Spleen (tissue), 7 donors: Measurements from ENCODE around the gene DNAJC16.

Experiments
- CTCF ChIP-seq, 11 experiments: fragments of 200-600 bp in 7 of 11; fragments of 450-650 bp in 4 of 11; sonication (generic) in 4 of 11; IDR thresholded peaks in 8 of 11; conservative IDR thresholded peaks in 3 of 11; 1 replicate in 7 of 11; 2 replicates in 4 of 11; pipeline versions ENCODE4 v1.4.0 to v1.8.0; 2016 to 2021; ENCODE audit warnings: antibody characterized with exemption in 11 of 11, inconsistent platforms in 4 of 11, mild to moderate bottlenecking in 1 of 11
- POLR2A ChIP-seq, 3 donors: fragments of 450-650 bp; IDR thresholded peaks; one replicate each; pipeline ENCODE4 v1.5.1; 2017; ENCODE audit warnings: antibody characterized with exemption in 3 of 3, mild to moderate bottlenecking in 1 of 3
- POLR2AphosphoS5 ChIP-seq, 3 donors: sonication (generic); formaldehyde crosslinking; IDR thresholded peaks; one replicate each; pipeline ENCODE4 v1.5.1; 2017; ENCODE audit warnings: antibody characterized with exemption in 3 of 3
- donor health status: DM: no; HTN: no; CAD: no; lungs with moderate emphysema.
- donor health status: DM: no; HTN: no; CAD: no.
- donor health status: DM: no; HTN: no; CAD: no.

GRCh38 chr1:15618077-15618654, 91.5 kb downstream of the DNAJC16 start:
- TF ChIP-seq POLR2A (IDR thresholded peaks at IDR 0.05) (no peak), CTCF (IDR thresholded peaks at IDR 0.05 in 8 of 11, conservative IDR thresholded peaks at IDR 0.05 in 3 of 11) (no peak), POLR2AphosphoS5 (IDR thresholded peaks at IDR 0.05) (no peak)
